Neural progenitor cell (in vitro differentiated cells): ENCODE results near the gene TMEM260. TPM values are rescaled to one million over a fixed set of nuclear protein-coding genes. Genes with fewer than 3 reads are reported as not detected.
"Not testable (repeated sequence)": the region's sequence is repeated elsewhere in the genome, so short reads cannot be mapped to it uniquely, and the experiment has no call there.

Source experiments
- DNase-seq: peaks from one replicate; pipeline ENCODE4 v3.0.0-alpha.2; 2016; ENCODE audit warnings: low spot score
- H2AFZ ChIP-seq: fragments of 200-600 bp; sonication (generic); replicated peaks from 2 replicates; pipeline ENCODE4 v1.6.1; 2016; ENCODE audit warnings: antibody characterized with exemption
- H3F3A ChIP-seq: fragments of 200-600 bp; sonication (generic); 2 replicates; pipeline ENCODE4 v1.6.1; 2016; ENCODE audit warnings: antibody characterized with exemption, low read depth
- H3K27ac ChIP-seq: fragments of 200-600 bp; sonication (generic); 2 replicates; pipeline ENCODE4 v1.5.1; 2016; ENCODE audit warnings: mild to moderate bottlenecking
- H3K27me3 ChIP-seq: fragments of 200-600 bp; sonication (generic); 2 replicates; pipeline ENCODE4 v1.6.1; 2016; ENCODE audit warnings: mild to moderate bottlenecking, moderate library complexity
- H3K36me3 ChIP-seq: fragments of 200-600 bp; sonication (generic); 2 replicates; pipeline ENCODE4 v1.5.1; 2016
- H3K4me1 ChIP-seq: fragments of 200-600 bp; sonication (generic); 2 replicates; pipeline ENCODE4 v1.6.1; 2016; ENCODE audit warnings: mixed run types
- H3K4me2 ChIP-seq: fragments of 200-600 bp; sonication (generic); 2 replicates; pipeline ENCODE4 v1.6.1; 2016
- H3K4me3 ChIP-seq: fragments of 200-600 bp; sonication (generic); 2 replicates; pipeline ENCODE4 v1.5.1; 2016
- H3K79me2 ChIP-seq: fragments of 200-600 bp; sonication (generic); 2 replicates; pipeline ENCODE4 v1.6.1; 2016; ENCODE audit warnings: low read depth
- H3K9ac ChIP-seq: fragments of 200-600 bp; sonication (generic); 2 replicates; pipeline ENCODE4 v1.6.1; 2016
- H3K9me3 ChIP-seq: fragments of 200-600 bp; sonication (generic); 2 replicates; pipeline ENCODE4 v1.5.1; 2016; ENCODE audit warnings: low read depth
- H4K20me1 ChIP-seq: fragments of 200-600 bp; sonication (generic); 2 replicates; pipeline ENCODE4 v1.6.1; 2016; ENCODE audit warnings: low read depth
- H3K27ac Mint-ChIP-seq: 3 replicates; pipeline ENCODE4 v1.8.0; 2021; ENCODE audit warnings: mixed read lengths
- H3K27me3 Mint-ChIP-seq: 2 replicates; pipeline ENCODE4 v1.8.0; 2022; ENCODE audit warnings: low read depth, mild to moderate bottlenecking, inconsistent platforms, moderate library complexity, mixed read lengths; ENCODE audit not compliant: insufficient read depth
- H3K36me3 Mint-ChIP-seq: 3 replicates; pipeline ENCODE4 v1.8.0; 2021; ENCODE audit warnings: mixed read lengths
- H3K4me1 Mint-ChIP-seq: 3 replicates; pipeline ENCODE4 v1.8.0; 2021; ENCODE audit warnings: mixed read lengths
- H3K4me3 Mint-ChIP-seq: 3 replicates; pipeline ENCODE4 v1.8.0; 2021; ENCODE audit warnings: mild to moderate bottlenecking, moderate library complexity, mixed read lengths
- H3K9me3 Mint-ChIP-seq: 3 replicates; pipeline ENCODE4 v1.8.0; 2020; ENCODE audit warnings: mixed read lengths
- CTCF ChIP-seq: fragments of 200-600 bp; sonication (generic); IDR thresholded peaks from 2 replicates; pipeline ENCODE4 v1.5.1; 2017; ENCODE audit warnings: antibody characterized with exemption, mild to moderate bottlenecking
- EZH2 ChIP-seq: fragments of 200-600 bp; sonication (generic); IDR thresholded peaks from 2 replicates; pipeline ENCODE4 v1.6.1; 2017; ENCODE audit warnings: antibody characterized with exemption, mild to moderate bottlenecking, moderate library complexity
- EZH2phosphoT487 ChIP-seq: fragments of 200-600 bp; sonication (generic); IDR thresholded peaks from 2 replicates; pipeline ENCODE4 v1.6.1; 2017; ENCODE audit warnings: antibody characterized with exemption
- total RNA-seq: library from RNA; depleted of rRNA; stranded (reverse); fragments of >200 nt; gene quantifications from 2 replicates; pipeline ENCODE4 v1.2.3, GENCODE V29; 2015; ENCODE audit warnings: low replicate concordance

Gene TMEM260
- total RNA-seq, 1 donor from 2014 or later = 30.7 TPM

DNA sequence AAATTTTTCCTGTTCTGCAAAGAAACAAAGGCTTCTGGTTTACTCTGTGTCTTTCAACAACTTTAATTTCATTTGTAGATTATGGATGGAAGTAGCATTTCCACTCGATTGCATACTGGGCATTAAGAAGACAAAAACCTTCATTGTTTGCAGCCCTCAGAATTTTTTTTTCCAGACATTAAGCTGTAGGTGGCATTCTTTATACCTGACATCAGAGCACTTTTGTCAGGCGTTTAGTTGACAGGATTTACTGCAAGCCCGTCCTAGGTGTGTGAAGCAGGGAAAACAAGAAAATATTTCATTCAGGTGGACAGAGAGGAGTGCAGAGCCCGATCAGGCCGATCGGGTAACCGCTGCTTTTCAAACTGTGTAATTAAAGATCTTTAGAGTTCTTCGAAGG lies 107.5 kb downstream of the TMEM260 start:
- H3K27ac ChIP-seq = peak overlapping the region; percentile 68
- no peaks in the 10 kb centered on the region for H3K79me2 ChIP-seq
- no peak for DNase-seq
- no peaks in the 10 kb centered on the region for H3K36me3 ChIP-seq
- H4K20me1 ChIP-seq = no peaks in the 10 kb centered on the region
- Mint-ChIP-seq H3K27ac (no peak overlapping the region), H3K9me3 (peaks cover 2% of the 10 kb centered on the region), H3K4me1 (peaks cover 48% of the 10 kb centered on the region), H3K36me3 (peaks cover 3% of the 10 kb centered on the region), H3K27me3 (peaks cover 5% of the 10 kb centered on the region), H3K4me3 (no peak overlapping the region)
- peaks cover 42% of the 10 kb centered on the region for H3K4me1 ChIP-seq
- H3K4me2 ChIP-seq = peak overlapping the region; percentile 43
- H3K4me3 ChIP-seq = no peak overlapping the region
- TF ChIP-seq EZH2phosphoT487 = no peak
- H3K9ac ChIP-seq = no peak overlapping the region
- H2AFZ ChIP-seq = no peak overlapping the region
- H3K9me3 ChIP-seq = no peaks in the 10 kb centered on the region
- H3K27me3 ChIP-seq = no peaks in the 10 kb centered on the region
- H3F3A ChIP-seq = peaks cover 40% of the 10 kb centered on the region

- no peaks in the 10 kb centered on the region for H3K36me3 ChIP-seq
- H3K9me3 ChIP-seq = no peaks in the 10 kb centered on the region
- Mint-ChIP-seq H3K4me3 (no peak overlapping the region), H3K4me1 (peaks cover 42% of the 10 kb centered on the region), H3K27me3 (peaks cover 12% of the 10 kb centered on the region), H3K27ac (no peak overlapping the region), H3K36me3 (no peaks in the 10 kb centered on the region), H3K9me3 (peaks cover 2% of the 10 kb centered on the region)
- no peaks in the 10 kb centered on the region for H4K20me1 ChIP-seq
- no peak for DNase-seq
- H3K4me3 ChIP-seq = no peak overlapping the region
- H3K9ac ChIP-seq = no peak overlapping the region
- TF ChIP-seq EZH2 (no peak), CTCF (no peak), EZH2phosphoT487 (no peak)
- H3K79me2 ChIP-seq = no peaks in the 10 kb centered on the region
- no peak overlapping the region for H3K4me2 ChIP-seq
- peaks cover 35% of the 10 kb centered on the region for H3F3A ChIP-seq
- H3K27ac ChIP-seq = no peak overlapping the region
- H3K27me3 ChIP-seq = no peaks in the 10 kb centered on the region
- peaks cover 49% of the 10 kb centered on the region for H3K4me1 ChIP-seq
- no peak overlapping the region for H2AFZ ChIP-seq
These were observed 115.0 kb downstream of the TMEM260 start for GRCh38 chr14:56694609-56695008.

DNA sequence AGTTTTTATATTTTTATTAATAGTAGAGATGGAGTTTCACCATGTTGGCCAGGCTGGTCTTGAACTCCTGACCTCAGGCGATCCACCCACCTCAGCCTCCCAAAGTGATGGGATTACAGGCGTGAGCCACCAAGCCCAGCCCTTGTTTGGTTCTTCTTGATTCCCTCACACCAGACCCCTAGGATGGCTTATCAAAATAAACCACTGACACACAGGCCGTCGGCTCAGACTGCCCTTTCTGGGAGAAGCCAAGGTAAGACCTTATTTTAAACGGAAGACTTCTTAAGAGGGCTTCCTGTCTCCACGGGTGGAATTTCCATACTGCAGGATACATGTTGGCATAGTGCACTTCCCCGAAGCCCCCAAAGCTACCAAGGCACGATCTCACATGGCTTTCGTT lies 115.6 kb downstream of the TMEM260 start:
- Mint-ChIP-seq H3K27me3 (peaks cover 12% of the 10 kb centered on the region), H3K27ac (peak overlapping the region; percentile 46), H3K4me1 (peaks cover 39% of the 10 kb centered on the region)
- peaks cover 32% of the 10 kb centered on the region for H3F3A ChIP-seq
- not testable (repeated sequence) for H3K4me3 ChIP-seq, H3K27me3 ChIP-seq, H3K9ac ChIP-seq, H4K20me1 ChIP-seq, DNase-seq, H3K27ac ChIP-seq, H3K9me3 Mint-ChIP-seq, H3K4me3 Mint-ChIP-seq, H3K79me2 ChIP-seq, H3K9me3 ChIP-seq, H3K36me3 Mint-ChIP-seq, H3K4me2 ChIP-seq, H2AFZ ChIP-seq, H3K36me3 ChIP-seq
- peaks cover 46% of the 10 kb centered on the region for H3K4me1 ChIP-seq

Other genes with a start within 250 kb of the TMEM260 start
- 453 and 513 TPM in 2 replicates for gene OTX2, start 230.7 kb downstream of the TMEM260 start, total RNA-seq